Stimulated activated CD4-positive, alpha-beta T cell treated with anti-CD3 and anti-CD28 coated beads, Interleukin-2, amount 100 ng/mL, for 48 hours (primary cell): ENCODE results near the gene MRPL50.

ENCODE experiments used
- DNase-seq, 2 donors: peaks; one replicate each; pipeline ENCODE4 v3.0.0-alpha.2; 2020

Gene MRPL50

GRCh38 chr9:101398068-101398929, at the start of gene MRPL50, which contains the start of gene ZNF189:
MRPL50 (minus strand) TSS chr9:101398618; CDS start chr9:101398592, 26 bp downstream.
ZNF189 (plus strand) TSS chr9:101398851; CDS start chr9:101399157, 306 bp downstream.
- DNase-seq: peak; percentile 84 to 88

- DNase-seq: no peak
Observed at GRCh38 chr9:101446732-101447131, 48.3 kb upstream of the MRPL50 start.

- no peak for DNase-seq
Observed at GRCh38 chr9:101445353-101446029, 47.1 kb upstream of the MRPL50 start.

- no peak for DNase-seq
Observed at GRCh38 chr9:101443364-101443771, 45.0 kb upstream of the MRPL50 start.

- DNase-seq: no peak
Observed at GRCh38 chr9:101442736-101443135, 44.3 kb upstream of the MRPL50 start.

- DNase-seq: no peak
Observed at GRCh38 chr9:101442318-101442717, 43.9 kb upstream of the MRPL50 start.

GRCh38 chr9:101440714-101441230, 42.4 kb upstream of the MRPL50 start:
- DNase-seq: no peak

GRCh38 chr9:101438523-101438922, 40.1 kb upstream of the MRPL50 start:
- no peak for DNase-seq

GRCh38 chr9:101437806-101438232, 39.4 kb upstream of the MRPL50 start:
- DNase-seq: no peak

- no peak for DNase-seq
Observed at GRCh38 chr9:101435601-101436079, 37.2 kb upstream of the MRPL50 start, which contains the start of gene ALDOB. ALDOB (minus strand) TSS chr9:101435774; CDS start chr9:101430887, 4,887 bp downstream.

GRCh38 chr9:101434998-101435397, 36.6 kb upstream of the MRPL50 start:
- DNase-seq: no peak

GRCh38 chr9:101433229-101433628, 34.8 kb upstream of the MRPL50 start:
- no peak for DNase-seq

- no peak for DNase-seq
Observed at GRCh38 chr9:101432740-101433139, 34.3 kb upstream of the MRPL50 start.

GRCh38 chr9:101432171-101432570, 33.8 kb upstream of the MRPL50 start:
- DNase-seq: no peak

GRCh38 chr9:101429736-101430135, 31.3 kb upstream of the MRPL50 start:
- no peak for DNase-seq

- no peak for DNase-seq
Observed at GRCh38 chr9:101428909-101429308, 30.5 kb upstream of the MRPL50 start.

GRCh38 chr9:101427957-101428655, 29.7 kb upstream of the MRPL50 start:
- no peak for DNase-seq

GRCh38 chr9:101427358-101427757, 28.9 kb upstream of the MRPL50 start:
- no peak for DNase-seq

- no peak for DNase-seq
Observed at GRCh38 chr9:101421653-101422065, 23.2 kb upstream of the MRPL50 start.

GRCh38 chr9:101419863-101420262, 21.4 kb upstream of the MRPL50 start:
- no peak for DNase-seq

GRCh38 chr9:101418518-101419430, 20.4 kb upstream of the MRPL50 start:
- DNase-seq: no peak

- DNase-seq: no peak
Observed at GRCh38 chr9:101417977-101418376, 19.6 kb upstream of the MRPL50 start.
